Stimulated activated CD4-positive, alpha-beta T cell treated with anti-CD3 and anti-CD28 coated beads, Interleukin-4, amount 100 ng/mL, for 24 hours (primary cell): Measurements from ENCODE around the gene HOXB1.

ENCODE experiments used
- DNase-seq: peaks from one replicate; pipeline ENCODE4 v3.0.0-alpha.2; 2020

HOXB1 gene

GRCh38 chr17:48567209-48567608 is 36.4 kb upstream of the HOXB1 start:
- no peak for DNase-seq

- no peak for DNase-seq
Observed at GRCh38 chr17:48566717-48567116, 35.9 kb upstream of the HOXB1 start.

- no peak for DNase-seq
Observed at GRCh38 chr17:48565925-48566710, 35.3 kb upstream of the HOXB1 start.

- no peak for DNase-seq
Observed at GRCh38 chr17:48565022-48565554, 34.3 kb upstream of the HOXB1 start.

GRCh38 chr17:48564188-48565021 is 33.6 kb upstream of the HOXB1 start:
- no peak for DNase-seq

GRCh38 chr17:48563867-48564187 is 33.0 kb upstream of the HOXB1 start:
- DNase-seq, result no peak

- DNase-seq, result no peak
Observed at GRCh38 chr17:48563385-48563838, 32.6 kb upstream of the HOXB1 start.

- DNase-seq, result no peak
Observed at GRCh38 chr17:48562934-48563333, 32.1 kb upstream of the HOXB1 start.

GRCh38 chr17:48561884-48562810 is 31.3 kb upstream of the HOXB1 start:
- DNase-seq, result no peak

- DNase-seq, result no peak
Observed at GRCh38 chr17:48559840-48560817, 29.3 kb upstream of the HOXB1 start.

GRCh38 chr17:48559122-48559839 is 28.5 kb upstream of the HOXB1 start:
- DNase-seq, result no peak

- no peak for DNase-seq
Observed at GRCh38 chr17:48558831-48559121, 28.0 kb upstream of the HOXB1 start.

- no peak for DNase-seq
Observed at GRCh38 chr17:48558057-48558830, 27.4 kb upstream of the HOXB1 start.

- DNase-seq, result no peak
Observed at GRCh38 chr17:48556576-48557401, 26.0 kb upstream of the HOXB1 start.

- no peak for DNase-seq
Observed at GRCh38 chr17:48556229-48556575, 25.4 kb upstream of the HOXB1 start.

- DNase-seq, result no peak
Observed at GRCh38 chr17:48555258-48556228, 24.7 kb upstream of the HOXB1 start.

GRCh38 chr17:48554412-48555257 is 23.8 kb upstream of the HOXB1 start:
- no peak for DNase-seq
